Suprapubic skin (tissue), 3 donors: ENCODE data around the gene NR1D2.

Experiments used
- CTCF ChIP-seq, 2 donors: fragments of 200-600 bp in 1 of 2; fragments of 450-650 bp in 1 of 2; sonication (generic) in 1 of 2; IDR thresholded peaks; one replicate each; pipeline ENCODE4 v1.5.1; 2016 to 2019; ENCODE audit warnings: antibody characterized with exemption in 2 of 2, mild to moderate bottlenecking in 1 of 2, moderate library complexity in 1 of 2
- POLR2A ChIP-seq, 2 donors: fragments of 450-650 bp; IDR thresholded peaks; one replicate each; pipeline ENCODE4 v1.6.1; 2017; ENCODE audit warnings: antibody characterized with exemption in 2 of 2, mild to moderate bottlenecking in 2 of 2, moderate library complexity in 2 of 2

GRCh38 chr3:23966328-23966727 is 21.2 kb downstream of the NR1D2 start:
- TF ChIP-seq CTCF (IDR thresholded peaks at IDR 0.05), result no peak
- TF ChIP-seq POLR2A (IDR thresholded peaks at IDR 0.05), result no peak
